Endothelial cell of umbilical vein (primary cell): ENCODE results near the gene LNPK. TPM values are rescaled to one million over a fixed set of nuclear protein-coding genes. Genes with fewer than 3 reads are reported as not detected.

ENCODE experiments used
- BruUV-seq: library from RNA; stranded (reverse); fragments of 400-500 nt; replicated peaks from 2 replicates; lab custom pipeline; 2021; lab: Mats Ljungman, UMichigan
- CTCF ChIA-PET: fragments of 300-600, 350-600 bp; sonication (Branson Sonifier 250); formaldehyde crosslinking; loops from one replicate; lab custom pipeline; 2021; ENCODE audit warnings: antibody characterized with exemption, inconsistent platforms; lab: Charles Lee
- POLR2A ChIA-PET: fragments of 300-600, 350-600 bp; sonication (Branson Sonifier 250); formaldehyde crosslinking; loops from one replicate; lab custom pipeline; 2021; ENCODE audit warnings: antibody characterized with exemption, inconsistent platforms; lab: Charles Lee
- DNase-seq: peaks from one replicate; pipeline ENCODE4 v3.0.0-alpha.2; 2011; ENCODE audit warnings: low read depth, low spot score
- FAIRE-seq: peaks from 2 replicates; lab custom pipeline; 2011; peaks lifted over from hg19 to GRCh38; lab: Jason Lieb, UNC
- H2AFZ ChIP-seq: 2 replicates; pipeline ENCODE4 v1.6.0; 2012; ENCODE audit warnings: low read depth, low read length, control low read depth, inconsistent platforms
- H3K27ac ChIP-seq: 2 replicates; pipeline ENCODE4 v1.5.1; 2011; ENCODE audit warnings: low read depth, mild to moderate bottlenecking, control low read depth, low read length, moderate library complexity; ENCODE audit not compliant: insufficient read depth
- H3K27me3 ChIP-seq, 2 experiments: 2 replicates each; pipeline versions ENCODE4 v1.6.0 to v1.6.1; 2011; ENCODE audit warnings: low read length in 2 of 2, mixed read lengths in 1 of 2; ENCODE audit not compliant: control insufficient read depth in 2 of 2, insufficient read depth in 2 of 2
- H3K36me3 ChIP-seq, 2 experiments: 2 replicates in 1 of 2; 3 replicates in 1 of 2; pipeline ENCODE4 v1.5.1; 2011; ENCODE audit warnings: low read length in 2 of 2, mild to moderate bottlenecking in 1 of 2, moderate library complexity in 1 of 2; ENCODE audit not compliant: control insufficient read depth in 2 of 2, insufficient read depth in 2 of 2; ENCODE audit errors: extremely low read depth in 1 of 2
- H3K4me1 ChIP-seq: 3 replicates; pipeline ENCODE4 v1.5.1; 2011; ENCODE audit warnings: mild to moderate bottlenecking, low read length; ENCODE audit not compliant: control insufficient read depth, insufficient read depth; ENCODE audit errors: extremely low read depth
- H3K4me2 ChIP-seq: 2 replicates; pipeline ENCODE4 v1.6.1; 2011; ENCODE audit warnings: low read length, control low read depth, mixed read lengths; ENCODE audit not compliant: insufficient read depth
- H3K4me3 ChIP-seq, 3 experiments: fragments of 200-600 bp in 1 of 3; sonication (generic), shearing (Covaris generic) in 1 of 3; replicated peaks in 1 of 3; 2 replicates each; pipeline ENCODE4 v1.5.1; 2011 to 2016; ENCODE audit warnings: control low read depth in 3 of 3, low read length in 3 of 3, mild to moderate bottlenecking in 2 of 3, inconsistent platforms in 1 of 3, low read depth in 1 of 3, moderate library complexity in 1 of 3; ENCODE audit not compliant: insufficient read depth in 1 of 3
- H3K79me2 ChIP-seq: 2 replicates; pipeline ENCODE4 v1.6.0; 2012; ENCODE audit warnings: low read length, inconsistent platforms; ENCODE audit not compliant: control insufficient read depth, insufficient read depth
- H3K9ac ChIP-seq: replicated peaks from 2 replicates; pipeline ENCODE3; 2011; ENCODE audit warnings: low read length, control low read depth; ENCODE audit not compliant: insufficient read depth; ENCODE audit errors: extremely low read depth
- H3K9me1 ChIP-seq: replicated peaks from 3 replicates; pipeline ENCODE4 v1.6.0; 2011; ENCODE audit warnings: mild to moderate bottlenecking, low read length; ENCODE audit not compliant: control insufficient read depth, insufficient read depth; ENCODE audit errors: extremely low read depth
- H3K9me3 ChIP-seq: replicated peaks from 2 replicates; pipeline ENCODE4 v1.5.1; 2012; ENCODE audit warnings: low read length, inconsistent platforms; ENCODE audit not compliant: control insufficient read depth, insufficient read depth
- H4K20me1 ChIP-seq: replicated peaks from 2 replicates; pipeline ENCODE3; 2011; ENCODE audit warnings: mild to moderate bottlenecking, low read length; ENCODE audit not compliant: control insufficient read depth, insufficient read depth; ENCODE audit errors: extremely low read depth
- EZH2 ChIP-seq: IDR thresholded peaks from 2 replicates; pipeline ENCODE4 v1.6.1; 2012; ENCODE audit warnings: borderline replicate concordance, low read depth, mild to moderate bottlenecking, moderate library complexity, low read length, inconsistent platforms; ENCODE audit not compliant: severe bottlenecking
- FOS ChIP-seq: IDR thresholded peaks from 2 replicates; pipeline ENCODE4 v1.6.1; 2011; ENCODE audit warnings: mild to moderate bottlenecking, low read length, moderate library complexity, borderline replicate concordance; ENCODE audit not compliant: insufficient read depth
- GATA2 ChIP-seq: IDR thresholded peaks from 2 replicates; pipeline ENCODE4 v1.7.0; 2011; ENCODE audit warnings: low read depth, mild to moderate bottlenecking, moderate library complexity, mixed read lengths, low read length; ENCODE audit not compliant: insufficient read length, insufficient read depth
- JUN ChIP-seq: IDR thresholded peaks from 2 replicates; pipeline ENCODE4 v1.6.1; 2011; ENCODE audit warnings: borderline replicate concordance, low read depth; ENCODE audit not compliant: insufficient read length, insufficient read depth
- MAX ChIP-seq: IDR thresholded peaks from 2 replicates; pipeline ENCODE4 v1.6.1; 2011; ENCODE audit not compliant: insufficient read depth, insufficient read length
- MYC ChIP-seq: IDR thresholded peaks from one replicate; pipeline ENCODE4 v1.6.1; 2011; ENCODE audit warnings: mild to moderate bottlenecking, low read depth, low read length
- POLR2A ChIP-seq: IDR thresholded peaks from 2 replicates; pipeline ENCODE4 v1.6.1; 2012; ENCODE audit warnings: low read depth, mild to moderate bottlenecking, control low read depth, low read length
- POLR2AphosphoS5 ChIP-seq: IDR thresholded peaks from 2 replicates; pipeline ENCODE4 v1.6.1; 2012; ENCODE audit warnings: low read depth, mild to moderate bottlenecking, control low read depth, low read length, moderate library complexity; ENCODE audit not compliant: insufficient read depth
- dilution Hi-C: fragments of 300-500 bp; cut with MboI; formaldehyde crosslinking; loops from one replicate; pipeline ENCODE4 v1.15.0; 2019; ENCODE audit warnings: low sequenced_read_pairs; ENCODE audit not compliant: extremely low pct_ligation_motif_present
- intact Hi-C: fragments of 100-400 bp; cut with micrococcal nuclease; formaldehyde crosslinking; loops from one replicate; pipeline ENCODE4 v1.10.0; 2022
- polyA plus RNA-seq, 4 experiments: library from polyadenylated mRNA; depleted of rRNA in 3 of 4; stranded (reverse) in 3 of 4; unstranded in 1 of 4; fragments of >200 nt; gene quantifications; 2 replicates each; pipeline versions ENCODE4 v1.2.1 to v1.2.3, GENCODE V29; 2011 to 2012; ENCODE audit warnings: missing spikeins in 1 of 4
- total RNA-seq: library from RNA; stranded (reverse); gene quantifications from 2 replicates; pipeline ENCODE4 v1.2.3, GENCODE V29; 2021
- TF ChIP-seq, protein P1 (sequence below), 2 donors: IDR thresholded peaks; 1 replicate in 1 of 2; 2 replicates in 1 of 2; pipeline ENCODE4 v1.5.1; 2011; ENCODE audit warnings: low read length in 2 of 2, mild to moderate bottlenecking in 2 of 2, moderate library complexity in 2 of 2, control low read depth in 1 of 2, inconsistent platforms in 1 of 2, low read depth in 1 of 2; ENCODE audit not compliant: insufficient read depth in 1 of 2; ENCODE audit errors: extremely low read depth in 1 of 2

The LNPK gene
- total and polyA plus RNA-seq, 2 donors (not counting 3 experiments of a cell fraction or from before 2014, with no cell fraction given), result 2.4 to 11.2 TPM

DNA sequence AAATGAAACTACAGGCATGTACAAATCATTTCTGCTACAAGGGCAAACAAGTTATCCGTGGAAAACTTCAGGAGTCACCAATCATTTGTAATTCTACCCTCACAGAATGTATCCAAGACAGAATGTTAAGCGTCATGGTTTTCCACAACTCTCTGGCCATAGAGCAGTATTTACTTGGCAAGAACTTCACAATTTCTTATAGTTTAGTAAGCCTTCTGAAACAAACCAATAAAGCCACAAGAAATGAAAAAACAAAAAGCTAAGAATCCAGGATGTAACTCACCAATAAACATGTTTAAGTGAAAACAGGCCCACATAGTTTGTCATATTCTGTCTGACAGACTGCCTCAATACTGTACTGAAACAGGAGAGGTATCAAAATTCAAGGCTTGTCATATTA, 70.3 kb downstream of the LNPK start:
- Histone ChIP-seq H3K4me2 (no peak overlapping the region), H3K27me3 (no peaks in the 10 kb centered on the region), H3K4me3 (no peak overlapping the region), H3K27ac (no peak overlapping the region), H3K9me3 (no peaks in the 10 kb centered on the region), H2AFZ (no peak overlapping the region), H4K20me1 (no peaks in the 10 kb centered on the region), H3K9me1 (no peaks in the 10 kb centered on the region), H3K4me1 (peaks cover 7% of the 10 kb centered on the region), H3K36me3 (peaks cover 0 to 3% of the 10 kb centered on the region in 2 experiments), H3K9ac (no peak overlapping the region), H3K79me2 (no peaks in the 10 kb centered on the region)
- no TSS peak for BruUV-seq
- ChIA-PET CTCF (no interaction called here), POLR2A (no interaction called here)
- intact Hi-C loops (no loop called here), dilution Hi-C loops (no loop called here)
- FAIRE-seq, result no peak
- no peak for DNase-seq
- TF ChIP-seq EZH2 (no peak), FOS (no peak), POLR2A (no peak), MYC (no peak), GATA2 (no peak), JUN (no peak), POLR2AphosphoS5 (no peak), MAX (no peak)
- TF ChIP-seq, protein P1, sequence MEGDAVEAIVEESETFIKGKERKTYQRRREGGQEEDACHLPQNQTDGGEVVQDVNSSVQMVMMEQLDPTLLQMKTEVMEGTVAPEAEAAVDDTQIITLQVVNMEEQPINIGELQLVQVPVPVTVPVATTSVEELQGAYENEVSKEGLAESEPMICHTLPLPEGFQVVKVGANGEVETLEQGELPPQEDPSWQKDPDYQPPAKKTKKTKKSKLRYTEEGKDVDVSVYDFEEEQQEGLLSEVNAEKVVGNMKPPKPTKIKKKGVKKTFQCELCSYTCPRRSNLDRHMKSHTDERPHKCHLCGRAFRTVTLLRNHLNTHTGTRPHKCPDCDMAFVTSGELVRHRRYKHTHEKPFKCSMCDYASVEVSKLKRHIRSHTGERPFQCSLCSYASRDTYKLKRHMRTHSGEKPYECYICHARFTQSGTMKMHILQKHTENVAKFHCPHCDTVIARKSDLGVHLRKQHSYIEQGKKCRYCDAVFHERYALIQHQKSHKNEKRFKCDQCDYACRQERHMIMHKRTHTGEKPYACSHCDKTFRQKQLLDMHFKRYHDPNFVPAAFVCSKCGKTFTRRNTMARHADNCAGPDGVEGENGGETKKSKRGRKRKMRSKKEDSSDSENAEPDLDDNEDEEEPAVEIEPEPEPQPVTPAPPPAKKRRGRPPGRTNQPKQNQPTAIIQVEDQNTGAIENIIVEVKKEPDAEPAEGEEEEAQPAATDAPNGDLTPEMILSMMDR (IDR thresholded peaks at IDR 0.05; ENCODE audit: extremely low read depth in 1 of 2, insufficient read depth in 1 of 2, low read depth in 1 of 2, low read length in 2 of 2), result no peak
